PC-3 (cell line): ENCODE results near the gene HPSE2. TPM values are rescaled to one million over a fixed set of nuclear protein-coding genes. Genes with fewer than 3 reads are reported as not detected.

Experiments used
- ATAC-seq: fragments of 200-7000 bp; cut with Tn5 transposase; 2 replicates; pipeline ENCODE4 v1.9.1; 2020; ENCODE audit warnings: mild to moderate bottlenecking, moderate library complexity
- BruUV-seq: library from RNA; stranded (reverse); fragments of 400-500 nt; replicated peaks from 2 replicates; lab custom pipeline; 2021; lab: Mats Ljungman, UMichigan
- CTCF ChIA-PET: fragments of 300-600 bp; sonication (Branson Sonifier 250); formaldehyde crosslinking; loops from one replicate; lab custom pipeline; 2022; ENCODE audit warnings: antibody characterized with exemption; lab: Charles Lee
- POLR2A ChIA-PET: fragments of 300-600 bp; sonication (Branson Sonifier 250); formaldehyde crosslinking; loops from one replicate; lab custom pipeline; 2022; ENCODE audit warnings: antibody characterized with exemption; ENCODE audit not compliant: unreplicated experiment; lab: Charles Lee
- DNase-seq: peaks from one replicate; pipeline ENCODE4 v3.0.0-alpha.2; 2015
- H2AFZ ChIP-seq: fragments of 300-600 bp; sonication (generic); 2 replicates; pipeline ENCODE4 v1.6.0; 2016; ENCODE audit warnings: antibody characterized with exemption, low read length
- H3F3A ChIP-seq: fragments of 300-600 bp; sonication (generic); one replicate; pipeline ENCODE4 v1.6.0; 2017; ENCODE audit warnings: antibody characterized with exemption, low read length, control low read depth, mild to moderate bottlenecking; ENCODE audit not compliant: unreplicated experiment
- H3K27ac ChIP-seq: fragments of 300-600 bp; sonication (generic); 2 replicates; pipeline ENCODE4 v1.5.1; 2016; ENCODE audit warnings: mild to moderate bottlenecking, low read length
- H3K27me3 ChIP-seq: fragments of 300-600 bp; sonication (generic); 2 replicates; pipeline ENCODE4 v1.6.1; 2016; ENCODE audit warnings: low read length, mixed read lengths
- H3K36me3 ChIP-seq: fragments of 300-600 bp; sonication (generic); 2 replicates; pipeline ENCODE4 v1.6.1; 2016; ENCODE audit warnings: low read depth, mixed run types, low read length, mixed read lengths
- H3K4me1 ChIP-seq: fragments of 300-600 bp; sonication (generic); 2 replicates; pipeline ENCODE4 v1.5.1; 2016; ENCODE audit warnings: low read length; ENCODE audit not compliant: insufficient read depth
- H3K4me2 ChIP-seq: fragments of 300-600 bp; sonication (generic); 2 replicates; pipeline ENCODE4 v1.6.0; 2016; ENCODE audit warnings: low read length
- H3K4me3 ChIP-seq: fragments of 300-600 bp; sonication (generic); 2 replicates; pipeline ENCODE4 v1.5.1; 2016; ENCODE audit warnings: mild to moderate bottlenecking, low read length, mixed read lengths
- H3K79me2 ChIP-seq: fragments of 300-600 bp; sonication (generic); 2 replicates; pipeline ENCODE4 v1.6.1; 2017; ENCODE audit warnings: low read length, mixed read lengths
- H3K9ac ChIP-seq: fragments of 300-600 bp; sonication (generic); 2 replicates; pipeline ENCODE4 v1.6.0; 2016; ENCODE audit warnings: mild to moderate bottlenecking, low read length
- H3K9me2 ChIP-seq: fragments of 300-600 bp; sonication (generic); replicated peaks from 2 replicates; pipeline ENCODE4 v1.6.1; 2016; ENCODE audit warnings: mixed run types, low read length, mixed read lengths
- H3K9me3 ChIP-seq: fragments of 300-600 bp; sonication (generic); 2 replicates; pipeline ENCODE4 v1.6.1; 2016; ENCODE audit warnings: low read length, mixed read lengths
- H4K20me1 ChIP-seq: fragments of 300-600 bp; sonication (generic); 2 replicates; pipeline ENCODE4 v1.6.1; 2016; ENCODE audit warnings: low read length, mixed read lengths
- EZH2 ChIP-seq: fragments of 300-600 bp; sonication (generic); IDR thresholded peaks from one replicate; pipeline ENCODE4 v1.6.1; 2017; ENCODE audit warnings: antibody characterized with exemption, mild to moderate bottlenecking, low read length; ENCODE audit not compliant: unreplicated experiment
- EZH2phosphoT487 ChIP-seq: fragments of 300-600 bp; sonication (generic); IDR thresholded peaks from 2 replicates; pipeline ENCODE4 v1.6.1; 2018; ENCODE audit warnings: mild to moderate bottlenecking, antibody characterized with exemption, low read length, borderline replicate concordance
- intact Hi-C: fragments of 100-400 bp; cut with micrococcal nuclease; formaldehyde crosslinking; loops from 2 replicates; pipeline ENCODE4 v1.9.0; 2023
- total RNA-seq: library from RNA; depleted of rRNA; stranded (reverse); fragments of >200 nt; gene quantifications from 2 replicates; pipeline ENCODE4 v1.2.3, GENCODE V29; 2014
- TF ChIP-seq, protein P1 (sequence below): fragments of 300-600 bp; sonication (generic); conservative IDR thresholded peaks from 2 replicates; pipeline ENCODE4 v1.5.1; 2017; ENCODE audit warnings: antibody characterized with exemption, low read depth, mild to moderate bottlenecking, low read length

The HPSE2 gene
- total RNA-seq, 1 experiment from 2014 or later = 0.15 TPM

DNA sequence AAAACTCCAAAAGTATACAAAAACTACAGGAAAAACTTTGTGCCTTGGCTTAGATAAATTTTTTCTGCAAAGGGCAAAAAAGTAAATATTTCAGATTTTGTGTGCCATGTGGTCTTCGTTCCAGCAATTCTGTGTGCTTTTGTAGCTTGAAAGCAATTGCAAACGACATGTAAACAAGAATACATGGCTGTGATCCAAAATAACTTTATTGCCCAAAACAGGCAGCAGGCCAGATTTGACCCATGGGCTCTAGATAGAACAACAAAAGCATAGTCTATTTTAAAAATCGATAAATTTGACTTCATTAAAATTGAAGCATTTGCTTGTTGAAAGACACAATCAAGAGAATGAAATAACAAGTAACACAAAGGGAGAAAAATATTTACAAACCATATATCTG is 336.6 kb downstream of the HPSE2 start:
- no peak for ATAC-seq
- Histone ChIP-seq H3K9me3 (no peaks in the 10 kb centered on the region), H3K4me2 (no peak overlapping the region), H3F3A (no peaks in the 10 kb centered on the region), H2AFZ (no peak overlapping the region), H3K9ac (no peak overlapping the region), H3K36me3 (no peaks in the 10 kb centered on the region), H4K20me1 (no peaks in the 10 kb centered on the region), H3K79me2 (no peaks in the 10 kb centered on the region), H3K27ac (no peak overlapping the region), H3K4me3 (no peak overlapping the region), H3K4me1 (no peaks in the 10 kb centered on the region), H3K9me2 (no peaks in the 10 kb centered on the region), H3K27me3 (no peaks in the 10 kb centered on the region)
- no TSS peak for BruUV-seq
- no peak for DNase-seq
- CTCF ChIA-PET = no interaction called here
- TF ChIP-seq, protein P1, sequence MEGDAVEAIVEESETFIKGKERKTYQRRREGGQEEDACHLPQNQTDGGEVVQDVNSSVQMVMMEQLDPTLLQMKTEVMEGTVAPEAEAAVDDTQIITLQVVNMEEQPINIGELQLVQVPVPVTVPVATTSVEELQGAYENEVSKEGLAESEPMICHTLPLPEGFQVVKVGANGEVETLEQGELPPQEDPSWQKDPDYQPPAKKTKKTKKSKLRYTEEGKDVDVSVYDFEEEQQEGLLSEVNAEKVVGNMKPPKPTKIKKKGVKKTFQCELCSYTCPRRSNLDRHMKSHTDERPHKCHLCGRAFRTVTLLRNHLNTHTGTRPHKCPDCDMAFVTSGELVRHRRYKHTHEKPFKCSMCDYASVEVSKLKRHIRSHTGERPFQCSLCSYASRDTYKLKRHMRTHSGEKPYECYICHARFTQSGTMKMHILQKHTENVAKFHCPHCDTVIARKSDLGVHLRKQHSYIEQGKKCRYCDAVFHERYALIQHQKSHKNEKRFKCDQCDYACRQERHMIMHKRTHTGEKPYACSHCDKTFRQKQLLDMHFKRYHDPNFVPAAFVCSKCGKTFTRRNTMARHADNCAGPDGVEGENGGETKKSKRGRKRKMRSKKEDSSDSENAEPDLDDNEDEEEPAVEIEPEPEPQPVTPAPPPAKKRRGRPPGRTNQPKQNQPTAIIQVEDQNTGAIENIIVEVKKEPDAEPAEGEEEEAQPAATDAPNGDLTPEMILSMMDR = no peak
- TF ChIP-seq EZH2phosphoT487 = no peak
- TF ChIP-seq EZH2 = no peak
- POLR2A ChIA-PET = no interaction called here
- intact Hi-C loops = no loop called here

DNA sequence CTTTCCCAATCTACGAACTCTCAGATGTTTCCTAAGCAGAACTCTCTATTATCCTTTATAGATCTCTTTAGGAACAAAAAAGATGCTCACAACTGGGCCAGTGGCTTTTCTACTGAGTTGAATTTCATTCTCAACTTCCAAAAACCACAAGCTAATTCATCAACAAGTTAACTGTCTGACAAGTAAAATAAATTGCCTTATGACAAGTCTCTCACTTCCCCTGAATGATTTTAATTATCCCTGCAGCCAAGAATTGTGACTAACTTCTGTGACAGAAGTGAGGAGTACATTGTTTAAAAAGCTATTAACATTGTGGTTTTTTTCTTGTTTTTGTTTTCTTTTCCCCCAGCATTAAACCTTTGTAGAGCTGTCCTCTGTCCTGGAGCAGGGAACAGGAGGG is 343.1 kb downstream of the HPSE2 start:
- no peaks in the 10 kb centered on the region for H3K9me2 ChIP-seq
- H3K4me3 ChIP-seq = no peak overlapping the region
- H3K4me1 ChIP-seq = no peaks in the 10 kb centered on the region
- ATAC-seq (no peak), DNase-seq (no peak)
- H2AFZ ChIP-seq = no peak overlapping the region
- no TSS peak for BruUV-seq
- no peaks in the 10 kb centered on the region for H3K36me3 ChIP-seq
- no peaks in the 10 kb centered on the region for H3K9me3 ChIP-seq
- intact Hi-C loops = no loop called here
- no peaks in the 10 kb centered on the region for H3K79me2 ChIP-seq
- ChIA-PET CTCF (no interaction called here), POLR2A (no interaction called here)
- no peaks in the 10 kb centered on the region for H3F3A ChIP-seq
- no peak overlapping the region for H3K27ac ChIP-seq
- H3K4me2 ChIP-seq = no peak overlapping the region
- no peaks in the 10 kb centered on the region for H4K20me1 ChIP-seq
- no peaks in the 10 kb centered on the region for H3K27me3 ChIP-seq
- no peak overlapping the region for H3K9ac ChIP-seq
- TF ChIP-seq EZH2phosphoT487 (no peak), EZH2 (no peak)
- TF ChIP-seq, protein P1 = no peak

DNA sequence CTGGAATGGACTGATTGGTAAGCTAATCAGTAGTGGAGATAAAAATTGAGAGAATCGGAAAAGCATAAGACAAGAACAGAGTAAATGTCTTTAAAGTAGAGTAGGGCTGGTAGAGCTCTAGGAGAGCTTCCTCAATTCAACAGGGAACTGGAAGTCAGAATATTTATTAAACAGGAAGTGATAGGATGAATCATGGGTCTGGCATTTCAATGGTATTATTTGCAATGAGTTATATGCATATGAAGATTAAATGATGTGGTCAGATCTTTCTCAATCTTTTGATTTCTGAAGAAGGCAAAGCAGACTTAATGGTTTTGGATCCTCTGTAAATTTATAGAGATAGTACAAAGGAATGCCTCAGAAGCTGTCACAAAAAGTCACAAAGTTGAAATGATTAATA is 349.0 kb downstream of the HPSE2 start:
- TF ChIP-seq, protein P1 = no peak
- ATAC-seq = no peak
- Histone ChIP-seq H3K9me2 (no peaks in the 10 kb centered on the region), H3K27me3 (no peaks in the 10 kb centered on the region), H4K20me1 (no peaks in the 10 kb centered on the region), H3K9me3 (no peaks in the 10 kb centered on the region), H3K4me1 (0 out of 2 replicates have a peak, but pooled peaks cover 3% of the 10 kb centered on the region), H3K4me2 (no peak overlapping the region), H3K36me3 (no peaks in the 10 kb centered on the region), H3K4me3 (no peak overlapping the region), H3F3A (no peaks in the 10 kb centered on the region), H3K79me2 (no peaks in the 10 kb centered on the region), H3K9ac (no peak overlapping the region), H3K27ac (no peak overlapping the region), H2AFZ (no peak overlapping the region)
- DNase-seq = peak; percentile 43
- intact Hi-C loops = no loop called here
- POLR2A ChIA-PET = no interaction called here
- BruUV-seq = no TSS peak
- CTCF ChIA-PET = no interaction called here
